ENCODE results near the gene MNT. TPM values are rescaled to one million over a fixed set of nuclear protein-coding genes. Genes with fewer than 3 reads are reported as not detected.
"Not testable (repeated sequence)": the region's sequence is repeated elsewhere in the genome, so short reads cannot be mapped to it uniquely, and the experiment has no call there.

MNT gene, protein sequence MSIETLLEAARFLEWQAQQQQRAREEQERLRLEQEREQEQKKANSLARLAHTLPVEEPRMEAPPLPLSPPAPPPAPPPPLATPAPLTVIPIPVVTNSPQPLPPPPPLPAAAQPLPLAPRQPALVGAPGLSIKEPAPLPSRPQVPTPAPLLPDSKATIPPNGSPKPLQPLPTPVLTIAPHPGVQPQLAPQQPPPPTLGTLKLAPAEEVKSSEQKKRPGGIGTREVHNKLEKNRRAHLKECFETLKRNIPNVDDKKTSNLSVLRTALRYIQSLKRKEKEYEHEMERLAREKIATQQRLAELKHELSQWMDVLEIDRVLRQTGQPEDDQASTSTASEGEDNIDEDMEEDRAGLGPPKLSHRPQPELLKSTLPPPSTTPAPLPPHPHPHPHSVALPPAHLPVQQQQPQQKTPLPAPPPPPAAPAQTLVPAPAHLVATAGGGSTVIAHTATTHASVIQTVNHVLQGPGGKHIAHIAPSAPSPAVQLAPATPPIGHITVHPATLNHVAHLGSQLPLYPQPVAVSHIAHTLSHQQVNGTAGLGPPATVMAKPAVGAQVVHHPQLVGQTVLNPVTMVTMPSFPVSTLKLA
- 10 to 100 TPM in 2 of 3 donors, 1 to 10 TPM in 1; 4.9 to 23.7 (median 23.1) TPM for polyA plus RNA-seq

GRCh38 chr17:2400877-2401425 is at the start of gene MNT:
TSS of gene MNT (minus strand) at chr17:2401060. CDS start at chr17:2400712, 348 bp downstream.
- peak within 1 kb of the TSS; percentile 97 for H3K27ac ChIP-seq (ENCODE audit: low read depth, low read length)
- 0 to 1% (median 0%) methylated on average over 41 to 50 of the region's 51 CpGs for WGBS, 3 donors

GRCh38 chr17:2450016-2450650 is 49.3 kb upstream of the MNT start:
- 46 to 64% (median 54%) methylated on average over 5 of the region's 5 CpGs for WGBS, 3 donors
- H3K27ac ChIP-seq (ENCODE audit: low read depth, low read length), result no peak overlapping the region

GRCh38 chr17:2449486-2449885 is 48.6 kb upstream of the MNT start:
- 55 to 90% (median 70%) methylated on average over 2 of the region's 2 CpGs for WGBS, 3 donors
- H3K27ac ChIP-seq (ENCODE audit: low read depth, low read length), result no peak overlapping the region

GRCh38 chr17:2447479-2447878 is 46.6 kb upstream of the MNT start:
- 82 to 96% (median 96%) methylated on average over 4 of the region's 29 CpGs for WGBS, 3 donors
- H3K27ac ChIP-seq (ENCODE audit: low read depth, low read length), result not testable (repeated sequence)

DNA sequence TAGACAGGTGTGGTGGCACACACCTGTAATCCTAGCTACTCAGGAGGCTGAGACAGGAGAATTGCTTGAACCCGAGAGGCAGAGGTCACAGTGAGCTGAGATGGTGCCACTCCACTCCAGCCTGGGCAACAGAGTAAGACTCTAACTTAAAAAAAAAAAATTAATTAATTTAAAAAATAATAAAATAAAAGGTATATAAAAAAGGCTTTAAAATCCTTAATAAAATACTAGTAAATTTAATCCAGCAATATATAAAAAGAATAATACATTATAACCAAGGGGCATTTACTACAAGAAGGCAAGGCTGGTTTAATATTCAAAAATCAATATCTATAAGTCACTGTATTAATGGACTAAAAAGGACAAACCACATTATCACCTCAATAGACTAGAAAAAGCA is 44.8 kb upstream of the MNT start:
- H3K27ac ChIP-seq (ENCODE audit: low read depth, low read length), result no peak overlapping the region
- WGBS, 3 donors, result 97 to 100% (median 98%) methylated on average over 1 of the region's 1 CpG

DNA sequence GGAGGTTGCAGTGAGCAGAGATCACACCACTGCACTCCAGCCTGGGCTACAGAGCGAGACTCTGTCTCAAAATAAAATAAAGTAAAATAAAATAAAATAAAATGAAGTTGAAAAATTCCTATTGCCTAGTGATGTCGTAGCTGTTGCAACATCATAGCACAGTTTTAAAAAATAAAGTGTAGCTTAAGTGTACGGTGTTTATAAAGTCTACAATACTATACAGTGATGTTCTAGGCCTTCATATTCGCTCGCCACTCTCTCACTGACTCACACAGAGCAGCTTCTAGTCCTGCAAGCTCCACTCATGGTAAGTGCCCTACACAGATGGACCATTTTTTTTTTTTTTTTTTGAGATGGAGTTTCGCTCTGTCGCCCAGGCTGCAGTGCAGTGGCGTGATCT is 43.5 kb upstream of the MNT start:
- WGBS, 3 donors, result 94 to 95% (median 94%) methylated on average over 8 of the region's 8 CpGs
- no peak overlapping the region for H3K27ac ChIP-seq (ENCODE audit: low read depth, low read length)

GRCh38 chr17:2442166-2442565 is 41.3 kb upstream of the MNT start:
- 22 to 71% (median 63%) methylated on average over 3 of the region's 3 CpGs for WGBS, 3 donors

GRCh38 chr17:2440930-2441329 is 40.1 kb upstream of the MNT start:
- H3K27ac ChIP-seq (ENCODE audit: low read depth, low read length), result no peak overlapping the region
- 97 to 98% (median 97%) methylated on average over 4 of the region's 4 CpGs for WGBS, 3 donors

More at GRCh38 chr17:2442166-2442565, 41.3 kb upstream of the MNT start:
- no peak overlapping the region for H3K27ac ChIP-seq (ENCODE audit: low read depth, low read length)

- not testable (repeated sequence) for H3K27ac ChIP-seq (ENCODE audit: low read depth, low read length)
- 75 to 98% (median 82%) methylated on average over 6 of the region's 6 CpGs for WGBS, 3 donors
Measured at GRCh38 chr17:2439997-2440396, 39.1 kb upstream of the MNT start.

DNA sequence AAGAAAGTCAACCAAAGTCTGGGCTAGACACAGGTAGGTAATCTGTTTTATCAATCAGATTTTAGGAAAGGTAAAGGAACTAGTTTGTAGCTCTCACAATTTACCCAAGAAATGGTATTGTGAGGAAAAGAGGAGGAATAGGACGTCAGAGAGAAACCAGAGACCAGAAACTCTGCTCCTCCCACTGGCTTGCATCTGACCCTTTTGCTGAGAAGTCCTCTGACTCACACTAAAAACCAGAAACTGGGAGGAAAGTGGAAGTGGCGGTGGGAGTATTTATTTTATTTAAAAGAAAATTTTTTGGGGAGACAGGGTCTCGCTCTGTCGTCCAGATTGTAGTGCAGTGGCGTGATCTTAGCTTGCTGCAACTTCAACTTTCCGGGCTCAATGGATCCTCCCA is 38.0 kb upstream of the MNT start:
- H3K27ac ChIP-seq (ENCODE audit: low read depth, low read length), result no peak overlapping the region
- 84 to 86% (median 84%) methylated on average over 6 of the region's 6 CpGs for WGBS, 3 donors

- no peak overlapping the region for H3K27ac ChIP-seq (ENCODE audit: low read depth, low read length)
- 43 to 95% (median 87%) methylated on average over 5 of the region's 5 CpGs for WGBS, 3 donors
Measured at GRCh38 chr17:2436316-2436905, 35.6 kb upstream of the MNT start.

- H3K27ac ChIP-seq (ENCODE audit: low read depth, low read length), result no peak overlapping the region
Measured at GRCh38 chr17:2435862-2436261, 35.0 kb upstream of the MNT start.

DNA sequence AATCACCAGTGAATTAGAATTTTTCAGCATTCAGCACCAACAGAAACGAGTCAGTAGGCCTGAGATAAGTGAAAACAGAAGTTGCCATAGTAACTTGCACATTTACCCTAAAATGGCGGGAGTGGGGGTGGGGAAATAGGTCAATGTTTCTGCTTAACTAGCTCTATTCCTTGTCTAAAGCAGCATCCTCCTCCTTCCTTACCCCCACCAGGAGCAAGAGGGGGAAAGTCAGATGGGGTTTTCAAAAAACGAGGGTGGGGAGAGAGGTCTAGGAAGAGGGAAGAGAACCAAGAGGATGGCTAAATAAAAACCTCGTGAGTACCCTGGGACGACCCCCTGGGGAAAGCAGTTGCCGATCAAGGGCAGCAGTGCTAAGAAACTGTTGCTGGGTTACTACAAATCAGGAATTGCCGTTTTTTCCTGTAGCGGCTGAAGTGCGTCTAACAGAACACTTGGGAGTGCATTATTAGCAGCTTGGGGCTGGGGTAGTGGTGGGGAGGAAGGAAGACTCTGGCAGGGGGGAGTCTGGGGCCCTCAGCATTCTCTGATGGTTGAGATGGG is 34.4 kb upstream of the MNT start:
- 45 to 59% (median 58%) methylated on average over 9 of the region's 9 CpGs for WGBS, 3 donors
- H3K27ac ChIP-seq (ENCODE audit: low read depth, low read length), result no peak overlapping the region

More at GRCh38 chr17:2435862-2436261, 35.0 kb upstream of the MNT start:
- 31 to 79% (median 77%) methylated on average over 9 of the region's 9 CpGs for WGBS, 3 donors

DNA sequence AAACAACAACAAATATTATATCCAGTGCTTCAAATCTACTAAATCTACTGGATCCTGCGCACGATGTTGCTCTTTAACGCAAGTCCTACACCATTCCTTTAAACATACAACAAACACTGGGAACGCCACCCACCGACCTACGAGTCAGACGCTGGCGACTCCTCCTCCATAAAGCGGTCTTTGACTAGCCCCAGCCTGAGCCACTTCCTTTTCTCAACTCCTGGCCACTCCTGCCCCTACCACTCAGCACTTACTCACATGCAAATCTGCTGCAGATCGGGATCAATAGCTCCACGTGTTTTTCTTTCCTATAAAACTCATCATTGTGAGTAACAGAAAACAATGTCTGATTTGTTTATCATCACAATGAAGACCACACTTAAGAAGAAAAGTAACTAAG is 32.8 kb upstream of the MNT start:
- WGBS, 3 donors, result 81 to 92% (median 87%) methylated on average over 11 of the region's 11 CpGs
- H3K27ac ChIP-seq (ENCODE audit: low read depth, low read length), result no peak overlapping the region

GRCh38 chr17:2427910-2428309 is 27.1 kb upstream of the MNT start:
- no peak overlapping the region for H3K27ac ChIP-seq (ENCODE audit: low read depth, low read length)
- WGBS, 3 donors, result 89 to 100% (median 94%) methylated on average over 1 of the region's 1 CpG

DNA sequence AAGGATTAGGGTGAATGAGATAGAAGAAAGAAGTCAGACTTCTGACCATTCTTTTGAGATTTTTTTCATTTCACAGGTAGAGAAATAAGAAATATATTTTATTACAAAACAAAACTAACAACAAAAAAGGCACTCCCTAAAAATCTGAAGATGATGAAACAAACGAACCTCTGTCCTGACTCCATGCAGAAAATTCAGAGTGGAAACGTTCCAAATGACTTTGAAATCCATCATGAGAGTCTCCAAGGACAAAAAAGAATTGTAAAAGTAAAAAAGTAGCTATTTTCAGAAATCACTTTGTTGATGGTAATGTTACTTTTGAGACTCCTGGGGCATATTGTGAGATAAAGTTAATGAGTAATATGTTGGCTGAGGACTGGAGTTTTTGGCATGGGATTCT is 26.4 kb upstream of the MNT start:
- H3K27ac ChIP-seq (ENCODE audit: low read depth, low read length), result no peak overlapping the region
- WGBS, 3 donors, result 42 to 60% (median 45%) methylated on average over 2 of the region's 2 CpGs

DNA sequence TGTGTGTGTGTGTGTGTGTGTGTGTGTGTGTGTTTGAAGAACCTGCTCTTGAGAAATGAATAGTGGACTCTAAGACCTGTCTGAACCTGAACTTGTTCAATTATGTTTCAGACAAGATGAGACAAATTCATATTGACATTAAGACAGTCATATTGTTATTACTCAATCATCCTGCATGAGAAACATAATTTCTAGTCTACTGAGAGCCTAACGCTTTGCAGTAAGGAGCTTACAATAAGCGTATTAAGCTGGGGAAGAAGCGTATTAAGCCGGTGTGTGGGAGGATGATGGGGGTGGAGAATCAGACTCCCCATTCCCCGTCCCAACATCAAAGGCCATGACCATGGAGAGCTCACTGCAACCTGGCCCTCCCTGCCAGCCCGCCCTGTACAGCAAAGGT is 22.4 kb upstream of the MNT start:
- H3K27ac ChIP-seq (ENCODE audit: low read depth, low read length), result no peak overlapping the region
- 85 to 90% (median 87%) methylated on average over 6 of the region's 6 CpGs for WGBS, 3 donors

GRCh38 chr17:2421315-2422147 is 20.7 kb upstream of the MNT start:
- 54 to 91% (median 90%) methylated on average over 27 of the region's 27 CpGs for WGBS, 3 donors
- H3K27ac ChIP-seq (ENCODE audit: low read depth, low read length), result no peak overlapping the region
